ENCODE data around the gene ZMIZ1. TPM values are rescaled to one million over a fixed set of nuclear protein-coding genes. Genes with fewer than 3 reads are reported as not detected.

Gene ZMIZ1
- total RNA-seq, 1 donor from 2014 or later = 93.9 TPM

- no peaks in the 10 kb centered on the region for H3K4me1 Mint-ChIP-seq
- H3K27ac Mint-ChIP-seq = no peak overlapping the region
- intact Hi-C loops (cut with micrococcal nuclease) = no loop called here
- ChIA-PET CTCF (no interaction called here), POLR2A (no interaction called here)
- no peak for DNase-seq
- H3K36me3 Mint-ChIP-seq (ENCODE audit: low read depth) = no peaks in the 10 kb centered on the region
- no peak overlapping the region for H3K4me3 Mint-ChIP-seq
- TF ChIP-seq, protein P1, sequence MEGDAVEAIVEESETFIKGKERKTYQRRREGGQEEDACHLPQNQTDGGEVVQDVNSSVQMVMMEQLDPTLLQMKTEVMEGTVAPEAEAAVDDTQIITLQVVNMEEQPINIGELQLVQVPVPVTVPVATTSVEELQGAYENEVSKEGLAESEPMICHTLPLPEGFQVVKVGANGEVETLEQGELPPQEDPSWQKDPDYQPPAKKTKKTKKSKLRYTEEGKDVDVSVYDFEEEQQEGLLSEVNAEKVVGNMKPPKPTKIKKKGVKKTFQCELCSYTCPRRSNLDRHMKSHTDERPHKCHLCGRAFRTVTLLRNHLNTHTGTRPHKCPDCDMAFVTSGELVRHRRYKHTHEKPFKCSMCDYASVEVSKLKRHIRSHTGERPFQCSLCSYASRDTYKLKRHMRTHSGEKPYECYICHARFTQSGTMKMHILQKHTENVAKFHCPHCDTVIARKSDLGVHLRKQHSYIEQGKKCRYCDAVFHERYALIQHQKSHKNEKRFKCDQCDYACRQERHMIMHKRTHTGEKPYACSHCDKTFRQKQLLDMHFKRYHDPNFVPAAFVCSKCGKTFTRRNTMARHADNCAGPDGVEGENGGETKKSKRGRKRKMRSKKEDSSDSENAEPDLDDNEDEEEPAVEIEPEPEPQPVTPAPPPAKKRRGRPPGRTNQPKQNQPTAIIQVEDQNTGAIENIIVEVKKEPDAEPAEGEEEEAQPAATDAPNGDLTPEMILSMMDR (IDR thresholded peaks at IDR 0.05) = no peak
- no peaks in the 10 kb centered on the region for H3K9me3 Mint-ChIP-seq
- ATAC-seq (ENCODE audit: low read depth) = no peak
- H3K27me3 Mint-ChIP-seq = peaks cover 2% of the 10 kb centered on the region
Measured at GRCh38 chr10:79221110-79222051, 152.6 kb downstream of the ZMIZ1 start.

DNA sequence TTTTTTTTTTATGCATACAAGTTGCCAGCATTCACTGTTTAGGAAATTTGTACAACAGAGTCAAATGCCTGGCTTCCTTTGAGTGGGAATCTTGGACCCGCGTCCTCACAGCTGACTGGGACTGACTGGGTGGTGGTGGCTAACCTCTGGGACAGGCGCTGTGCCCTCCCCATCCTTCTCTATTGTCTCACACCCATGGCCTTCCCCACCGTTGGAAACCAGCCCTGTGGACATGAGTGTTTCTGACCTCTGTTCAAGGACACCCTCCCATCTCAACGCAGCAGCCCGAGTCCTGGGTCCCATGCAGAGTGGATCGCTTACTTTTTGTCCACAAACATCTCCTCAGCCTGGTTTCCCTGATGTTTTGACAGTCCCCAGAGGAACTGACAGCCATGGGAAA, 153.4 kb downstream of the ZMIZ1 start:
- Mint-ChIP-seq H3K27ac (no peak overlapping the region), H3K36me3 (ENCODE audit: low read depth) (no peaks in the 10 kb centered on the region), H3K9me3 (no peaks in the 10 kb centered on the region), H3K4me3 (no peak overlapping the region), H3K27me3 (peaks cover 2% of the 10 kb centered on the region), H3K4me1 (no peaks in the 10 kb centered on the region)
- CTCF ChIA-PET = no interaction called here
- ATAC-seq (ENCODE audit: low read depth) (no peak), DNase-seq (no peak)
- POLR2A ChIA-PET = no interaction called here
- TF ChIP-seq, protein P1 (IDR thresholded peaks at IDR 0.05) = no peak
- intact Hi-C loops (cut with micrococcal nuclease) = no loop called here

DNA sequence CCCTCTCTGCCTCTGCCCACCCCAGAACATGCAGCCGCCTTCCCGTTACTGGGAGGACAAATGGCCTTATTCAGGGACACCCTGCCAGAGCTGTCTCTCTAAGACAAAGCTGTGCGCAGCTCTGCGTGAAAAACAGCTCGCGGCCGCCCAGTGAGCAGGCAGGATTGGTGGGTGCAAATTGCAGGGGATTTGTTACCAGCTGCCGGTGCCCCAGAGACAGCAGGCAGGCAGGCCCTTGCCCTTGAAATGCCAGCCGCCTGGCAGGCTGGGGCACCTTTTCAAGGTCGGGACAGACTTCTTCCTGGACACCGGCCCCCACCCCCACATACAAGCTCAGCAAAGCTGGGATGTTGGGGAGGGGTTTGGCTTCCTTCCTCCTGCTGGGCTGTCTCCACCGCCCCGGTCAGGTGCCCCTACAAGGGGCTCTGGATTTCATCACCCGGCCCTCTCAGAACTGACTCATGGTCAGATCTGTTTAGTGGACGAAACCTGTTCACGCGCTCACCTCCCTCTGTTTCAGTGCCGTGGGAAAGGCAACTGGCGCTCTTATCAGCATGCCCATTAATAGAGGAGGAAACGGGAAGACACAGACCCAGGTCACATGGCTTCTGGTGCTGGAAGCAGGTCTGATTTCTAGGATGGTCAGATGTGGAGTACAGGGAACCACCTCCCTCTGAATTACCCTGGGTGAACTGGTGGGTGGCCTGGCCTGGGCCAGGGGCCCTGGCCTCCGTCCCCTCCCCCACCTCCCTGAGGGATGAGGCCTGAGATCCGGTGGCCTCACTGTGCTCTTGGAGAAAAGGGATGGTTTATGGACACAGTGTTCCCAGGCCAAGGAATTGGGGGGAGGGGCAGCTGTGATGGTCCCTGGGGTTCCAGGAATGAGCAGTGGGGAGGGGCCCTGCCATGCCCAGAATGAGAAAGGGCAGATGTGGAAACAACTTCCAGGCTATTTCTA, 154.6 kb downstream of the ZMIZ1 start:
- no peak for ATAC-seq (ENCODE audit: low read depth)
- Mint-ChIP-seq H3K4me1 (peaks cover 5% of the 10 kb centered on the region), H3K9me3 (no peaks in the 10 kb centered on the region), H3K4me3 (no peak overlapping the region), H3K27ac (no peak overlapping the region), H3K27me3 (peaks cover 2% of the 10 kb centered on the region), H3K36me3 (ENCODE audit: low read depth) (no peaks in the 10 kb centered on the region)
- ChIA-PET CTCF (no interaction called here), POLR2A (no interaction called here)
- intact Hi-C loops (cut with micrococcal nuclease) = no loop called here
- no peak for DNase-seq
- TF ChIP-seq, protein P1 (IDR thresholded peaks at IDR 0.05) = no peak

DNA sequence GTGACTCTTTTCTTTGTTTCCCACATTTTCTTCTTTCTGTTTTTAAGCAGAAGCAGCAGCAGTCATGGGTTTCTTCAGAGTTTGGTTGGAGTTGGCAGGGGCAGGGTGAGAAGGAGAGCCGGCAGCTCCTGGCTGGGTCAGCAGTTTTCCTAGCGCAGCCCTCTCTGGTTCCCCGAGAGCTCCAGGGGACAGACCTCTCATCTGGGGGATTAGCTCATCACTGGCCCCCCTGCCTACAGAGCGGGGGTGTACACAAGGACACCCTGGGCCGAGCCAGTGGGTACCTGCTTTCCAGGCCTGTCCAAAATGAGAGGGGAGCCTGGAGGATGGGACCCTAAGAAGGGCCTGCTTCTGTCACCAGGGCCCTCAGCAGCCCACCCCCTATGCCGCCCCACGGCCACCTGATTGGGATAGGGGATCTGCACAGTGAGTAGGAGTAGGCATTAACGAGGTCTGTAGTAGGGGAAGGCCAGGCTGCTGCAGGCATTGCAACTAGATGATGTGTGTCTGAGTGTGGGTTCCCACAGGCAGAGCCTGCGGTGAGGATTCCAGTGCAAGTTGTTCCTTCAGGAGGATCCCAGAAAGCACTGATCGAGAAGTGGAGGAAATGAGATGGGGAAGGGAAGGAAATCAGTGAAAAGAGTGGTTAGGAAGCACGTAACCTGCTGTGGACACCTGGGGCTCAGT, 155.6 kb downstream of the ZMIZ1 start:
- CTCF ChIA-PET = no interaction called here
- no peak for ATAC-seq (ENCODE audit: low read depth)
- Mint-ChIP-seq H3K4me1 (peaks cover 12% of the 10 kb centered on the region), H3K36me3 (ENCODE audit: low read depth) (no peaks in the 10 kb centered on the region), H3K27ac (no peak overlapping the region), H3K4me3 (no peak overlapping the region), H3K27me3 (peaks cover 2% of the 10 kb centered on the region), H3K9me3 (no peaks in the 10 kb centered on the region)
- no peak for DNase-seq
- POLR2A ChIA-PET = no interaction called here
- intact Hi-C loops (cut with micrococcal nuclease) = no loop called here
- TF ChIP-seq, protein P1 (IDR thresholded peaks at IDR 0.05) = no peak
